Superior temporal gyrus (tissue), 1 donor: ENCODE data around the gene ADAMTS6.
"Not testable (repeated sequence)": the region's sequence is repeated elsewhere in the genome, so short reads cannot be mapped to it uniquely, and the experiment has no call there.

ENCODE experiments used
- DNase-seq: peaks from one replicate; pipeline ENCODE4 v3.0.0-alpha.2; 2016; ENCODE audit errors: extremely low spot score

The ADAMTS6 gene

GRCh38 chr5:65481635-65482295, at the start of gene ADAMTS6:
Gene ADAMTS6, minus strand, starts transcription at chr5:65481920. Its CDS starts 8,247 bp downstream, at chr5:65473673.
- peak; percentile 90 for DNase-seq

GRCh38 chr5:65530904-65531303, 49.2 kb upstream of the ADAMTS6 start:
- DNase-seq = no peak

- no peak for DNase-seq
Observed at GRCh38 chr5:65525726-65526125, 44.0 kb upstream of the ADAMTS6 start.

- DNase-seq = no peak
Observed at GRCh38 chr5:65512170-65512937, 30.6 kb upstream of the ADAMTS6 start.

- DNase-seq = no peak
Observed at GRCh38 chr5:65508978-65509377, 27.3 kb upstream of the ADAMTS6 start.

GRCh38 chr5:65506961-65507360, 25.2 kb upstream of the ADAMTS6 start:
- DNase-seq = no peak

- no peak for DNase-seq
Observed at GRCh38 chr5:65489119-65489518, 7.4 kb upstream of the ADAMTS6 start.

GRCh38 chr5:65488038-65488687, 6.4 kb upstream of the ADAMTS6 start:
- not testable (repeated sequence) for DNase-seq

- not testable (repeated sequence) for DNase-seq
Observed at GRCh38 chr5:65486803-65487202, 5.1 kb upstream of the ADAMTS6 start.

GRCh38 chr5:65485405-65485804, 3.7 kb upstream of the ADAMTS6 start:
- DNase-seq = no peak

GRCh38 chr5:65483546-65484346, 2.0 kb upstream of the ADAMTS6 start:
- peak; percentile 89 for DNase-seq

- DNase-seq = peak; percentile 71
Observed at GRCh38 chr5:65482736-65483545, 1.2 kb upstream of the ADAMTS6 start.

- peak; percentile 78 for DNase-seq
Observed at GRCh38 chr5:65482296-65482735, 596 bp upstream of the ADAMTS6 start.

- peak; percentile 29 for DNase-seq
Observed at GRCh38 chr5:65481171-65481581, 544 bp downstream of the ADAMTS6 start.

GRCh38 chr5:65480306-65480865, 1.3 kb downstream of the ADAMTS6 start:
- DNase-seq = no peak

GRCh38 chr5:65479527-65479926, 2.2 kb downstream of the ADAMTS6 start:
- DNase-seq = no peak

- no peak for DNase-seq
Observed at GRCh38 chr5:65478336-65478735, 3.4 kb downstream of the ADAMTS6 start.

GRCh38 chr5:65475895-65476294, 5.8 kb downstream of the ADAMTS6 start:
- no peak for DNase-seq

GRCh38 chr5:65475336-65475735, 6.4 kb downstream of the ADAMTS6 start:
- DNase-seq = no peak

- no peak for DNase-seq
Observed at GRCh38 chr5:65474130-65474711, 7.5 kb downstream of the ADAMTS6 start.
